Neural cell (in vitro differentiated cells): ENCODE data around the gene ZNF624. TPM values are rescaled to one million over a fixed set of nuclear protein-coding genes. Genes with fewer than 3 reads are reported as not detected.

Experiments
- H2AFZ ChIP-seq: fragments of 200-600, 300-800 bp; sonication (generic), shearing (Covaris generic); 2 replicates; pipeline ENCODE4 v1.6.0; 2014; ENCODE audit warnings: low read depth, mild to moderate bottlenecking, antibody characterized with exemption, low read length, moderate library complexity
- H3F3A ChIP-seq: fragments of 200-600 bp; shearing (Covaris generic); 2 replicates; pipeline ENCODE4 v1.6.1; 2016; ENCODE audit warnings: mild to moderate bottlenecking, moderate library complexity, mixed read lengths, antibody characterized with exemption, low read length; ENCODE audit not compliant: insufficient read depth, poor library complexity, severe bottlenecking
- H3K27ac ChIP-seq: fragments of 200-600, 300-800 bp; sonication (generic), shearing (Covaris generic); 2 replicates; pipeline ENCODE4 v1.5.1; 2014; ENCODE audit warnings: mild to moderate bottlenecking, low read length, moderate library complexity
- H3K27me3 ChIP-seq: fragments of 300-800, 200-600 bp; sonication (generic), shearing (Covaris generic); 2 replicates; pipeline ENCODE4 v1.6.0; 2014; ENCODE audit warnings: mild to moderate bottlenecking, low read depth, low read length, moderate library complexity; ENCODE audit not compliant: insufficient read depth
- H3K36me3 ChIP-seq: fragments of 300-800, 200-600 bp; sonication (generic), shearing (Covaris generic); 2 replicates; pipeline ENCODE4 v1.5.1; 2014; ENCODE audit warnings: mild to moderate bottlenecking, antibody characterized with exemption, low read length, moderate library complexity; ENCODE audit not compliant: insufficient read depth
- H3K4me2 ChIP-seq: fragments of 300-800, 200-600 bp; sonication (generic), shearing (Covaris generic); 2 replicates; pipeline ENCODE4 v1.6.0; 2014; ENCODE audit warnings: mild to moderate bottlenecking, low read length
- H3K4me3 ChIP-seq: fragments of 300-800, 200-600 bp; sonication (generic), shearing (Covaris generic); 2 replicates; pipeline ENCODE4 v1.5.1; 2014; ENCODE audit warnings: mild to moderate bottlenecking, low read length, moderate library complexity
- H3K79me2 ChIP-seq: fragments of 200-600 bp; shearing (Covaris generic); replicated peaks from 2 replicates; pipeline ENCODE4 v1.6.0; 2014; ENCODE audit warnings: mild to moderate bottlenecking, low read length, moderate library complexity; ENCODE audit not compliant: insufficient read depth
- H3K9ac ChIP-seq: fragments of 300-800, 200-600 bp; sonication (generic), shearing (Covaris generic); 2 replicates; pipeline ENCODE4 v1.6.1; 2016; ENCODE audit warnings: mild to moderate bottlenecking, low read length, mixed read lengths
- H3K9me2 ChIP-seq: fragments of 200-600 bp; shearing (Covaris generic); 2 replicates; pipeline ENCODE4 v1.6.1; 2016; ENCODE audit warnings: mild to moderate bottlenecking, low read length, mixed read lengths; ENCODE audit not compliant: insufficient read depth
- H3K9me3 ChIP-seq: fragments of 200-600, 300-800 bp; sonication (generic), shearing (Covaris generic); 2 replicates; pipeline ENCODE4 v1.6.1; 2016; ENCODE audit warnings: mild to moderate bottlenecking, mixed run types, low read length, moderate library complexity, mixed read lengths
- H4K20me1 ChIP-seq: fragments of 200-600 bp; shearing (Covaris generic); 2 replicates; pipeline ENCODE4 v1.6.1; 2016; ENCODE audit warnings: mild to moderate bottlenecking, mixed run types; ENCODE audit not compliant: insufficient read depth
- CTCF ChIP-seq: fragments of 450-650 bp; IDR thresholded peaks from 2 replicates; pipeline ENCODE4 v1.5.1; 2014; ENCODE audit warnings: antibody characterized with exemption, mild to moderate bottlenecking, moderate library complexity; ENCODE audit not compliant: poor library complexity, severe bottlenecking
- EP300 ChIP-seq: fragments of 450-650 bp; conservative IDR thresholded peaks from 2 replicates; pipeline ENCODE4 v1.6.1; 2014; ENCODE audit warnings: antibody characterized with exemption, mild to moderate bottlenecking, moderate library complexity; ENCODE audit not compliant: poor library complexity, severe bottlenecking
- EZH2 ChIP-seq: fragments of 200-600, 300-800 bp; shearing (Covaris generic), sonication (generic); IDR thresholded peaks from 2 replicates; pipeline ENCODE4 v1.6.1; 2014; ENCODE audit warnings: antibody characterized with exemption, low read length, borderline replicate concordance, mild to moderate bottlenecking; ENCODE audit not compliant: insufficient read depth, poor library complexity, severe bottlenecking
- MXI1 ChIP-seq: fragments of 450-650 bp; conservative IDR thresholded peaks from 2 replicates; pipeline ENCODE4 v1.6.1; 2014; ENCODE audit warnings: antibody characterized with exemption, mild to moderate bottlenecking; ENCODE audit not compliant: poor library complexity, severe bottlenecking
- POLR2AphosphoS5 ChIP-seq: IDR thresholded peaks from 2 replicates; pipeline ENCODE4 v1.6.1; 2012
- RAD21 ChIP-seq: fragments of 450-650 bp; conservative IDR thresholded peaks from 2 replicates; pipeline ENCODE4 v1.6.1; 2014; ENCODE audit warnings: antibody characterized with exemption, mild to moderate bottlenecking, moderate library complexity
- REST ChIP-seq: IDR thresholded peaks from 2 replicates; pipeline ENCODE4 v1.6.1; 2012; ENCODE audit warnings: borderline replicate concordance
- SMC3 ChIP-seq: fragments of 450-650 bp; conservative IDR thresholded peaks from 2 replicates; pipeline ENCODE4 v1.6.1; 2014; ENCODE audit warnings: antibody characterized with exemption, mild to moderate bottlenecking, moderate library complexity; ENCODE audit not compliant: poor library complexity
- TAF1 ChIP-seq: IDR thresholded peaks from 2 replicates; pipeline ENCODE4 v1.6.1; 2012; ENCODE audit warnings: low read depth
- polyA plus RNA-seq: library from polyadenylated mRNA; depleted of rRNA; stranded (reverse); fragments of >200 nt; gene quantifications from 2 replicates; pipeline ENCODE4 v1.2.3, GENCODE V29; 2014

ZNF624 gene
- polyA plus RNA-seq, 1 donor from 2014 or later: 13.4 TPM

GRCh38 chr17:16599537-16599936 is 54.1 kb downstream of the ZNF624 start:
- H3K27me3 ChIP-seq: no peaks in the 10 kb centered on the region
- H3K4me2 ChIP-seq: no peak overlapping the region
- no peak overlapping the region for H3K27ac ChIP-seq
- H3K9me2 ChIP-seq: no peaks in the 10 kb centered on the region
- H3K79me2 ChIP-seq: no peaks in the 10 kb centered on the region
- H3K9me3 ChIP-seq: no peaks in the 10 kb centered on the region
- no peak overlapping the region for H3K9ac ChIP-seq
- TF ChIP-seq TAF1 (no peak), REST (no peak), EZH2 (no peak), MXI1 (no peak), POLR2AphosphoS5 (no peak), CTCF (no peak), RAD21 (no peak), SMC3 (no peak), EP300 (no peak)
- H3K36me3 ChIP-seq: no peaks in the 10 kb centered on the region
- H3F3A ChIP-seq: no peaks in the 10 kb centered on the region
- no peak overlapping the region for H2AFZ ChIP-seq
- no peaks in the 10 kb centered on the region for H4K20me1 ChIP-seq
- no peak overlapping the region for H3K4me3 ChIP-seq

- no peaks in the 10 kb centered on the region for H3K36me3 ChIP-seq
- TF ChIP-seq REST: no peak
- no peak for TF ChIP-seq POLR2AphosphoS5
- no peak for TF ChIP-seq EP300
- TF ChIP-seq MXI1: no peak
- TF ChIP-seq TAF1: no peak
- no peak for TF ChIP-seq EZH2
- TF ChIP-seq CTCF: no peak
- no peak for TF ChIP-seq RAD21
- no peak for TF ChIP-seq SMC3
- H3K4me2 ChIP-seq: no peak overlapping the region
- H3K9ac ChIP-seq: no peak overlapping the region
- H3K79me2 ChIP-seq: no peaks in the 10 kb centered on the region
- no peak overlapping the region for H2AFZ ChIP-seq
- H3K27me3 ChIP-seq: no peaks in the 10 kb centered on the region
- H3K27ac ChIP-seq: no peak overlapping the region
- no peaks in the 10 kb centered on the region for H3K9me2 ChIP-seq
- no peaks in the 10 kb centered on the region for H4K20me1 ChIP-seq
- H3F3A ChIP-seq: no peaks in the 10 kb centered on the region
- H3K9me3 ChIP-seq: no peaks in the 10 kb centered on the region
- H3K4me3 ChIP-seq: no peak overlapping the region
These were observed 60.1 kb downstream of the ZNF624 start for GRCh38 chr17:16593356-16594102.
